Stimulated activated CD4-positive, alpha-beta T cell treated with anti-CD3 and anti-CD28 coated beads, Interleukin-2, amount 100 ng/mL, for 4 hours (primary cell): Measurements from ENCODE around the gene S100Z.

ENCODE experiments used
- DNase-seq: peaks from one replicate; pipeline ENCODE4 v3.0.0-alpha.2; 2020; ENCODE audit warnings: low read depth

S100Z gene

DNA sequence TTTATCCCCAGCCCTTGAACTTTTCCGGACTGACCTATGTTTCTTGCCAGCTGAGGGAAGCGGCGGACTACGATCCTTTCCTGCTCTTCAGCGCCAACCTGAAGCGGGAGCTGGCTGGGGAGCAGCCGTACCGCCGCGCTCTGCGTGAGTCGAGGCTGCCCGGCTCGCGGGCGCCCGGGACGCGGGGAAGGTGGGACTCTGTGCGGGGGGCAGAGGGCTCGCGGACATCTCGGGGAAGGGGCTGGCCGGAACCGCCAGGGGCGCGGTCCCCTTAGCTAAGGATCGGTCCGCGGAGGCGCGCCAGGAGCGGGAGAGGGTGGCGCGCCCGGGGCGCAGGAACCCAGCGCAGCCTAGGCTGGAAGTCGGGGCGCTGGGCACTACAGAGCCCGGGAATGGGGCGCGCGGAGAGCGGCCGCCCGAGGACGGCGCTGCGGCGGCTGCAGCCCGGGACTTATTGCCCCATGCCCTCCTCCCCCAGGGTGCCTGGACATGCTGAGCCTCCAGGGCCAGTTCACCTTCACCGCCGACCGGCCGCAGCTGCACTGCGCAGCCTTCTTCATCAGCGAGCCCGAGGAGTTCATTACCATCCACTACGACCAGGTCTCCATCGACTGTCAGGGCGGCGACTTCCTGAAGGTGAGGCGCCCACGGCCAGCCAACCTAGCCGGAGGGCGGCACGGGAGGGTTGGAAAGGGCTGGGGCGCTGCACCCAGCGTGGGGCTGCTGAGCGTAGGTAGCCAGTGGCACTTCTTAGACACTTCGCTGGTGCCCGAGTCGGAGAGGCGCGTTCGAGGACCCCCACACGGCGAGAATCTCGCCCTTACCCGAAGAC lies 104.0 kb downstream of the S100Z start:
- no peak for DNase-seq

DNA sequence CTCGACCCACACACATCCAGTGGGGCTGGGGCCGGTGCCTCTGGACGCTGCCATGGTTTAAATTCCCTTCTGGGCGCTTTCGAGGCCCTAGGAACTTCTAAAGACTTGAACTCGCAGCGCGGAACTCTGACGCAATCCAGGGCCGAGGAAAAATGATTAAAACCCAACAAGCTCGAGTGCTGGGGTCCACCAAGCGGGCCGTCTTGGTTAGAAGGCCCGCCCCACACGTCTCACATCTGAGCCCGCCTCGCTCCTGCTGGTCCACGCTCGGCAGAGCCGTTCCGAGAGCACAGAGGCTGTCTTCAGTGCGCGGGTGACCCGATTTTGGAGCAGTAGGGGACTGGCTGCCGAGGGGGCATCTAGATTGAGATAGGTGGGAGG lies 104.6 kb downstream of the S100Z start:
- no peak for DNase-seq

DNA sequence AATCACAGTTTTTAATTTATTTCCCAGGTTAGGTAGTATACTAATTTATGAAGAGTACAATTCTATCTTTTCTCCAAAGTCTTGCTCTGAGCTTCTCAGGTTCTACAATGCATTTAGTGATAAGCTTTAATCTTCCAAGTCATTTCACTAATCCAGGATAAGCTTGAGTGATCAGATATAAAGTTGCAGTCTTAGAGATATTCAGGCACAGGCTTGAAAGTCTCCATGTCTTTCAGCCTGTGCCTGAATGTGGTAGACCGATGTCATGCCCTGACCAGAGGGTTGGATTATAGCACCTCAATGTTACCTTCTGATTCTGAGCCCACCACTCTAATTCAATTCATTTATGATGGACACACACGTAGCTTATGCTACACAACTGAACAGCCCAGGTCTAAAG lies 106.2 kb downstream of the S100Z start:
- no peak for DNase-seq

DNA sequence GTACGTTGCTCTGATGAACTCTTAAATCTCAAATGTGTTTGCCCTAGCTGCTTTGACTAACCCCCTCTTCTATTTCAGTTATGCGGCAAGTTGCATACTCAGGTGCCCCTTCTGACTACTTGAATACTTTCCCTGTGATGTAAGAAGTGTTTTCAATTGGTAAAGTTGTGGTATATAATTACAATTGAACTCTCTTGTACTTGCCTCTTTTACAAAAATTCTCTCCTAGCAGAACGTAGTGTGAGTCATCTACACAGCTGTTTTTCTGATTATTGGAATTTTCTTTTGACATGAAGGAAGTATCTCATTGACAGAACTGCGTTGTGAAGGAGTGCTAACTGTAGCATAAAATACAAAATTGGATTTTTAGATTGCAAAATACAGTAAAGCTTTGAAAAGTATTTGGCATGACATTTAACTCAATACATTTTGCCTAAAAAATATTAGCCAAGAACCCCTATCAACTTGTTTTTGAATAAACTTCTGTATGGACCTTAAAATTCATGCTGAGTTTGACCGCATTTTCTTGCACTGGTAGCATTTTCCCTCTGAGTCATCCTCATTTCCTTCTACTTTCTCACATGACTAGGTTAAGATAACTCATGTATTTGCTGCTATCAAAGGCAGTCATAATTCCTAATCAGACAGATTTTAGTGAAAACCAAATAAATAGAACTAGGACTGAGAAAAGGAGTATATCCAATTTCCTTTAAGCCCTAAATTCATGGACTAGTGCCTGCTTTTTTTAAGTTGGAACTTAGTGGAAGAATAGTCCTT lies 109.4 kb downstream of the S100Z start:
- DNase-seq, result no peak

DNA sequence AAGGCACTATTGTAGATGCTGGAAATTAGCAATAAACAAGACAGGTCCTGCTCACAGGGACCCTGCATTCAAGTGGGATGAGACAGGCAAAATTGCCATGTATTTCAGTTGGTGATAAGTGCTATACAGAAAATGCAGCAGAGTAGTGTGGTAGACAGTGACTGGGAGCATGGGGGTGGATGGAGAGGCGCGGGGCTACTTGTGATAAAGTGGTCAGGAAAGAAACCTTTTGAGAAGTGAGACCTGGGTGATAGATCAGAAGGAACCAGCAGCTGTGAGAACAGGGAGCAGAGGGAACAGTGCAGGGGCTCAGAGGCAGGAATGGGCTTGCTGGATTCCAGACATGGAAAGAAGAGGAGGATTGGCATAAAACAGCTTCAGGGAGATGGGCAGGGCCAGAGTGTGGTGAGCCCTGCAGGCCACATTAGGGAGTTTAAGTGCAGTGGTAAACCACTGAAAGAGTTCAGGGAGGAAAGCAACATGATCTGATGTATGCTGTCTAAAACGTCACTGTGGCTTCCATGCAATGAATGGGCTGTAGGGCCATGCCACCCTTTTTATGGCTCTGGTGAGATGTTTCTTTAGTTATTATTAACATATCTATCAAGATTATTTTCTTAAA lies 110.3 kb downstream of the S100Z start:
- no peak for DNase-seq

DNA sequence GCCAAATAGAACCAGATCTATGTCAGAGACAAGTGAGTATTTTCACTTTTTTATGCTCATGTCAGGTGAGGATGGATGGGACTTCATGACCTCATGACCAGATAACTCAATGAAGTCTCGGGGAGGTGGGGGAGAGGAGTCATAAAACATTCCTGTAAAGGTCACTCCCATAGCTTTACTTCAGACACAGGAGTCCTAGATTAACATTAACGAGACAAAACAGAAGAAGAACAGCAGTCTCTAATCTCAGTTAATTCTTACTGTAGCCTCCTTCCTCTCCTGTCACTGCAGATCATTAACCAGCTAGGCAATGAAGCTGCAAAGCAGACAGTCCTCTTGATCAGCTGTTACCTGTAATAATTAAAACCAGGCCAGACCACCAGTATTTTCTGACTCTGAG lies 114.2 kb downstream of the S100Z start:
- DNase-seq, result no peak
